Loucy (cell line): ENCODE results near the gene HACD3.

ENCODE experiments used
- H2AFZ ChIP-seq: fragments of 200-600 bp; sonication (generic); 2 replicates; pipeline ENCODE4 v1.6.0; 2016; ENCODE audit warnings: antibody characterized with exemption, mild to moderate bottlenecking, low read length, moderate library complexity
- H3F3A ChIP-seq: fragments of 200-600 bp; 2 replicates; pipeline ENCODE4 v1.6.0; 2016; ENCODE audit warnings: antibody characterized with exemption, low read depth, mild to moderate bottlenecking
- H3K27me3 ChIP-seq: fragments of 200-600 bp; sonication (generic); 2 replicates; pipeline ENCODE4 v1.6.1; 2014; ENCODE audit warnings: low read length, mild to moderate bottlenecking; ENCODE audit not compliant: insufficient read depth, poor library complexity, severe bottlenecking
- H3K36me3 ChIP-seq: fragments of 200-600 bp; sonication (generic); 2 replicates; pipeline ENCODE4 v1.6.1; 2016; ENCODE audit warnings: low read length; ENCODE audit not compliant: insufficient read depth
- H3K4me1 ChIP-seq: fragments of 200-600 bp; sonication (generic); 2 replicates; pipeline ENCODE4 v1.5.1; 2014; ENCODE audit warnings: low read length, mild to moderate bottlenecking; ENCODE audit not compliant: insufficient read depth, poor library complexity, severe bottlenecking
- H3K4me2 ChIP-seq: fragments of 200-600 bp; sonication (generic); 2 replicates; pipeline ENCODE4 v1.6.0; 2014; ENCODE audit warnings: antibody characterized with exemption, low read length, low read depth, mild to moderate bottlenecking; ENCODE audit not compliant: poor library complexity, severe bottlenecking
- H3K4me3 ChIP-seq: fragments of 200-600 bp; sonication (generic); 2 replicates; pipeline ENCODE4 v1.5.1; 2014; ENCODE audit warnings: low read length, mild to moderate bottlenecking, mixed read lengths; ENCODE audit not compliant: poor library complexity, severe bottlenecking
- H3K79me2 ChIP-seq: fragments of 200-600 bp; sonication (generic); 2 replicates; pipeline ENCODE4 v1.6.1; 2014; ENCODE audit warnings: low read length; ENCODE audit not compliant: insufficient read depth
- H3K9ac ChIP-seq: fragments of 200-600 bp; sonication (generic); 2 replicates; pipeline ENCODE4 v1.6.0; 2014; ENCODE audit warnings: mild to moderate bottlenecking, low read depth, low read length, moderate library complexity; ENCODE audit not compliant: poor library complexity, severe bottlenecking
- H3K9me2 ChIP-seq: fragments of 200-600 bp; sonication (generic); replicated peaks from 2 replicates; pipeline ENCODE4 v1.6.1; 2016; ENCODE audit warnings: low read depth, low read length, mixed read lengths
- H3K9me3 ChIP-seq: fragments of 200-600 bp; sonication (generic); 2 replicates; pipeline ENCODE4 v1.6.1; 2014; ENCODE audit warnings: mild to moderate bottlenecking, antibody characterized with exemption, low read length, low read depth; ENCODE audit not compliant: insufficient read depth
- H4K20me1 ChIP-seq: fragments of 200-600 bp; sonication (generic); 2 replicates; pipeline ENCODE4 v1.6.0; 2014; ENCODE audit warnings: antibody characterized with exemption, low read length, mild to moderate bottlenecking; ENCODE audit not compliant: insufficient read depth, poor library complexity, severe bottlenecking
- CTCF ChIP-seq: fragments of 200-600 bp; sonication (generic); conservative IDR thresholded peaks from 2 replicates; pipeline ENCODE4 v1.5.1; 2014; ENCODE audit warnings: mild to moderate bottlenecking, antibody characterized with exemption, low read length
- EZH2phosphoT487 ChIP-seq: fragments of 200-600 bp; IDR thresholded peaks from 2 replicates; pipeline ENCODE4 v1.6.1; 2018; ENCODE audit warnings: antibody characterized with exemption, mild to moderate bottlenecking, moderate library complexity, borderline replicate concordance

HACD3 gene

DNA sequence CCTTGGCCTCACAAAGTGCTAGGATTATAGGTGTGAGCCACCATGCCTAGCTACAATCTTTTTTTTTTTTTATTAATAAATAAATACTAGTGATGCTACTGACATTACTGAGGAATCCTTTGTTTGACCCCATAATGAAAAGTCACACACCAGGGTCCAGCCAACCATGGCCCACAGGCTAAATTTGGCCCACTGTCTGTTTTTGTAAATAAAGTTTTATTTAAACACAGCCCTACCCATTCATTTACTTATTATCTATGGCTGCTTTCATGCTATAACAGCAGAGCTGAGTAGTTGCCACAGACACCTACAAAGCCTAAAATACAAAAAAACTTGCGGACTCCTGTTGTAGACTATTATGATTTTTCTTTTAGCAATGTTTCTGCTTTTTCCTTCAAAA, 73.3 kb downstream of the HACD3 start:
- H3F3A ChIP-seq, result no peaks in the 10 kb centered on the region
- H3K9me2 ChIP-seq, result no peaks in the 10 kb centered on the region
- H3K4me3 ChIP-seq, result no peak overlapping the region
- no peaks in the 10 kb centered on the region for H3K9me3 ChIP-seq
- H4K20me1 ChIP-seq, result no peaks in the 10 kb centered on the region
- H3K79me2 ChIP-seq, result peaks cover 22% of the 10 kb centered on the region
- H2AFZ ChIP-seq, result no peak overlapping the region
- H3K36me3 ChIP-seq, result peaks cover 18% of the 10 kb centered on the region; the same call in 1 of the 2 replicates
- no peak overlapping the region for H3K9ac ChIP-seq
- no peak for TF ChIP-seq EZH2phosphoT487
- no peak for TF ChIP-seq CTCF
- no peaks in the 10 kb centered on the region for H3K27me3 ChIP-seq
- peaks cover 15% of the 10 kb centered on the region for H3K4me1 ChIP-seq
- H3K4me2 ChIP-seq, result no peak overlapping the region

GRCh38 chr15:65610871-65611718, 80.8 kb downstream of the HACD3 start, which contains the start of gene INTS14:
TSS of gene INTS14 (minus strand) at chr15:65611131. CDS start at chr15:65607380, 3,751 bp downstream.
- Histone ChIP-seq H3K4me3 (peak within 1 kb of the TSS; percentile 98), H3K36me3 (no peaks in the 10 kb centered on the region), H3K27me3 (no peaks in the 10 kb centered on the region)

GRCh38 chr15:65611888-65612615, 81.8 kb downstream of the HACD3 start:
- Histone ChIP-seq H3K9ac (peak overlapping the region; percentile 97), H3K27me3 (no peaks in the 10 kb centered on the region), H3F3A (no peaks in the 10 kb centered on the region), H3K9me2 (no peaks in the 10 kb centered on the region), H3K79me2 (peaks cover 52% of the 10 kb centered on the region), H3K4me2 (peak overlapping the region; percentile 96), H3K9me3 (no peaks in the 10 kb centered on the region), H3K4me1 (peaks cover 47% of the 10 kb centered on the region), H3K36me3 (no peaks in the 10 kb centered on the region), H2AFZ (peak overlapping the region; percentile 92; the same call in 1 of the 2 replicates), H3K4me3 (peak overlapping the region; percentile 98), H4K20me1 (no peaks in the 10 kb centered on the region)
- no peak for TF ChIP-seq CTCF
- TF ChIP-seq EZH2phosphoT487, result no peak

More at GRCh38 chr15:65610871-65611718, 80.8 kb downstream of the HACD3 start, which contains the start of gene INTS14:
- peaks cover 59% of the 10 kb centered on the region for H3K79me2 ChIP-seq
- peak within 1 kb of the TSS; percentile 94 for H2AFZ ChIP-seq
- H3K9me3 ChIP-seq, result no peaks in the 10 kb centered on the region
- peaks cover 54% of the 10 kb centered on the region for H3K4me1 ChIP-seq
- peak within 1 kb of the TSS; percentile 96 for H3K4me2 ChIP-seq
- H4K20me1 ChIP-seq, result no peaks in the 10 kb centered on the region
- H3K9me2 ChIP-seq, result no peaks in the 10 kb centered on the region
- H3F3A ChIP-seq, result no peaks in the 10 kb centered on the region
- H3K9ac ChIP-seq, result peak within 1 kb of the TSS; percentile 97
- TF ChIP-seq EZH2phosphoT487 (no peak), CTCF (peak; percentile 56)
